GM21390 (cell line): Measurements from ENCODE around the gene ZNF574.
"Not testable (repeated sequence)": the region's sequence is repeated elsewhere in the genome, so short reads cannot be mapped to it uniquely, and the experiment has no call there.

Experiments
- ATAC-seq: cut with Tn5 transposase; IDR thresholded peaks from one replicate; pipeline ENCODE4 v1.9.1; 2021; ENCODE audit not compliant: unreplicated experiment

Gene ZNF574

GRCh38 chr19:42075616-42076379, at the start of gene ZNF574:
Gene ZNF574 (plus strand): TSS chr19:42076166. CDS start chr19:42078607, 2,441 bp downstream.
- ATAC-seq, result peak; percentile 90

GRCh38 chr19:42028304-42029216, 47.4 kb upstream of the ZNF574 start:
- no peak for ATAC-seq

GRCh38 chr19:42030645-42031440, 45.1 kb upstream of the ZNF574 start:
- no peak for ATAC-seq

GRCh38 chr19:42032431-42032830, 43.5 kb upstream of the ZNF574 start:
- ATAC-seq, result no peak

GRCh38 chr19:42033413-42033812, 42.6 kb upstream of the ZNF574 start:
- no peak for ATAC-seq

- not testable (repeated sequence) for ATAC-seq
These were observed 41.1 kb upstream of the ZNF574 start for GRCh38 chr19:42034640-42035391.

GRCh38 chr19:42037649-42038048, 38.3 kb upstream of the ZNF574 start:
- no peak for ATAC-seq

- no peak for ATAC-seq
These were observed 37.3 kb upstream of the ZNF574 start for GRCh38 chr19:42038666-42039065.

- no peak for ATAC-seq
These were observed 35.9 kb upstream of the ZNF574 start for GRCh38 chr19:42040031-42040430.

GRCh38 chr19:42040491-42040890, 35.5 kb upstream of the ZNF574 start:
- not testable (repeated sequence) for ATAC-seq

GRCh38 chr19:42042455-42043170, 33.4 kb upstream of the ZNF574 start:
- no peak for ATAC-seq

- no peak for ATAC-seq
These were observed 30.4 kb upstream of the ZNF574 start for GRCh38 chr19:42045575-42045974.

- ATAC-seq, result no peak
These were observed 27.0 kb upstream of the ZNF574 start for GRCh38 chr19:42048992-42049391.

GRCh38 chr19:42051166-42052115, 24.5 kb upstream of the ZNF574 start:
- no peak for ATAC-seq

GRCh38 chr19:42052241-42052863, 23.6 kb upstream of the ZNF574 start:
- no peak for ATAC-seq

GRCh38 chr19:42053037-42053935, 22.7 kb upstream of the ZNF574 start:
- ATAC-seq, result no peak

- ATAC-seq, result no peak
These were observed 21.8 kb upstream of the ZNF574 start for GRCh38 chr19:42054205-42054604.
